Measurements from ENCODE around the gene ADCY5. TPM values are rescaled to one million over a fixed set of nuclear protein-coding genes. Genes with fewer than 3 reads are reported as not detected.

ADCY5 gene
- total RNA-seq, 1 donor from 2014 or later = 0.67 TPM

GRCh38 chr3:123447416-123447748 lies 1.5 kb downstream of the ADCY5 start:
- Histone ChIP-seq H3K36me3 (ENCODE audit: control insufficient read depth, insufficient read depth, low read length) (no peaks in the 10 kb centered on the region), H3K4me3 (ENCODE audit: low read depth, low read length) (no peak overlapping the region), H3K27me3 (ENCODE audit: control insufficient read depth, insufficient read depth, low read length) (peaks cover 56% of the 10 kb centered on the region)
- TF ChIP-seq, protein P1, sequence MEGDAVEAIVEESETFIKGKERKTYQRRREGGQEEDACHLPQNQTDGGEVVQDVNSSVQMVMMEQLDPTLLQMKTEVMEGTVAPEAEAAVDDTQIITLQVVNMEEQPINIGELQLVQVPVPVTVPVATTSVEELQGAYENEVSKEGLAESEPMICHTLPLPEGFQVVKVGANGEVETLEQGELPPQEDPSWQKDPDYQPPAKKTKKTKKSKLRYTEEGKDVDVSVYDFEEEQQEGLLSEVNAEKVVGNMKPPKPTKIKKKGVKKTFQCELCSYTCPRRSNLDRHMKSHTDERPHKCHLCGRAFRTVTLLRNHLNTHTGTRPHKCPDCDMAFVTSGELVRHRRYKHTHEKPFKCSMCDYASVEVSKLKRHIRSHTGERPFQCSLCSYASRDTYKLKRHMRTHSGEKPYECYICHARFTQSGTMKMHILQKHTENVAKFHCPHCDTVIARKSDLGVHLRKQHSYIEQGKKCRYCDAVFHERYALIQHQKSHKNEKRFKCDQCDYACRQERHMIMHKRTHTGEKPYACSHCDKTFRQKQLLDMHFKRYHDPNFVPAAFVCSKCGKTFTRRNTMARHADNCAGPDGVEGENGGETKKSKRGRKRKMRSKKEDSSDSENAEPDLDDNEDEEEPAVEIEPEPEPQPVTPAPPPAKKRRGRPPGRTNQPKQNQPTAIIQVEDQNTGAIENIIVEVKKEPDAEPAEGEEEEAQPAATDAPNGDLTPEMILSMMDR (IDR thresholded peaks at IDR 0.05; ENCODE audit: insufficient read depth, low read length, poor library complexity, severe bottlenecking) = no peak
- DNase-seq (ENCODE audit: low read depth) = no peak

DNA sequence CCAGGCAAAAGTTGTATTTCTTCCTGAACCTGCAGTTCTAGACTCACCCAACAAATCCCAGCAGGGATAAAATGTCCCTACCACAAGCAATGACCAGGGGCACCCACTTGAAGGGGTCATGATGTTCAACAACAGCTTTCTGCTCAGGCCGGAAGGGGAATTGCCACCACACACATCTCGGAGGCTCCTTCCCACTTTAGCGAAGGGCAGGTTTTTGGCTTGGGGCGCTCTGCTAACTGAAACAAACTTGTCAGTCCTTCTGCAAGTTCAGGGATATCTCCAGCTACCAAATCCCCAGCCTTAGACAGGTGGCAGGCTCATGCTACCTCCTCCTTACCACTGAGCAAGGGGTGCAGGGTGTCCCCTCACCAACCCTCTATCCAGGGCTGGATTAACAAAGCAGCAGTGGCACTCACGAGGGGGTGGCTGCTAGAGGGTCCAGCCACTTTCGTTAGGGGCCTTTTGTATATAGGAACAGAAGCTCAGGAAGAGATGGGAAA lies 2.2 kb downstream of the ADCY5 start:
- Histone ChIP-seq H3K4me3 (ENCODE audit: low read depth, low read length) (no peak overlapping the region), H3K27me3 (ENCODE audit: control insufficient read depth, insufficient read depth, low read length) (peaks cover 56% of the 10 kb centered on the region), H3K36me3 (ENCODE audit: control insufficient read depth, insufficient read depth, low read length) (no peaks in the 10 kb centered on the region)
- DNase-seq (ENCODE audit: low read depth) = no peak
- TF ChIP-seq, protein P1 (IDR thresholded peaks at IDR 0.05; ENCODE audit: insufficient read depth, low read length, poor library complexity, severe bottlenecking) = no peak

GRCh38 chr3:123446210-123446609 lies 2.7 kb downstream of the ADCY5 start:
- DNase-seq (ENCODE audit: low read depth) = no peak
- peaks cover 56% of the 10 kb centered on the region for H3K27me3 ChIP-seq (ENCODE audit: control insufficient read depth, insufficient read depth, low read length)
- no peaks in the 10 kb centered on the region for H3K36me3 ChIP-seq (ENCODE audit: control insufficient read depth, insufficient read depth, low read length)
- TF ChIP-seq, protein P1 (IDR thresholded peaks at IDR 0.05; ENCODE audit: insufficient read depth, low read length, poor library complexity, severe bottlenecking) = no peak
- H3K4me3 ChIP-seq (ENCODE audit: low read depth, low read length) = no peak overlapping the region

DNA sequence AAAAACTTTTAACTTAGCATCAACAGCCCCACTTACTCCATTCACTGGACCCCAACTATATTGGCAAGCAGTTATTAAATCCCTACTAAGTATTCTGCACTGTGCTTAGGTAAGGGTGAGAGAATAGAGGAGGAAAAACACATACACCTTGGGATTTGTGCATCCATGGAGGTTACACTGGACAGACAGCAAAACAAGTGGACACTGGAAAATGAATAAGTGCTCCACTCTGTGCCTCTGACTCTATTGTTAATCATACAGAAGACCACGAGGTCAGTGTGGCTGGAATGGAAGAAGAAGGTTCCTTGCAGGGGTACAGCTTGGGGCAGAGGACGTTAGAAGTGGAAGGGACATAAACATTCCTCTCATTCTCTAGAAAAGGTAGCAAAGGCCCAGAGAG lies 3.2 kb downstream of the ADCY5 start:
- no peak for DNase-seq (ENCODE audit: low read depth)
- TF ChIP-seq, protein P1 (IDR thresholded peaks at IDR 0.05; ENCODE audit: insufficient read depth, low read length, poor library complexity, severe bottlenecking) = no peak
- Histone ChIP-seq H3K36me3 (ENCODE audit: control insufficient read depth, insufficient read depth, low read length) (no peaks in the 10 kb centered on the region), H3K27me3 (ENCODE audit: control insufficient read depth, insufficient read depth, low read length) (peaks cover 54% of the 10 kb centered on the region), H3K4me3 (ENCODE audit: low read depth, low read length) (no peak overlapping the region)

- TF ChIP-seq, protein P1 (IDR thresholded peaks at IDR 0.05; ENCODE audit: insufficient read depth, low read length, poor library complexity, severe bottlenecking) = no peak
- Histone ChIP-seq H3K36me3 (ENCODE audit: control insufficient read depth, insufficient read depth, low read length) (no peaks in the 10 kb centered on the region), H3K4me3 (ENCODE audit: low read depth, low read length) (no peak overlapping the region), H3K27me3 (ENCODE audit: control insufficient read depth, insufficient read depth, low read length) (peaks cover 45% of the 10 kb centered on the region)
- no peak for DNase-seq (ENCODE audit: low read depth)
Observed at GRCh38 chr3:123444744-123445143, 4.1 kb downstream of the ADCY5 start.

GRCh38 chr3:123444023-123444422 lies 4.9 kb downstream of the ADCY5 start:
- no peak for DNase-seq (ENCODE audit: low read depth)
- TF ChIP-seq, protein P1 (IDR thresholded peaks at IDR 0.05; ENCODE audit: insufficient read depth, low read length, poor library complexity, severe bottlenecking) = no peak
- Histone ChIP-seq H3K4me3 (ENCODE audit: low read depth, low read length) (no peak overlapping the region), H3K27me3 (ENCODE audit: control insufficient read depth, insufficient read depth, low read length) (peaks cover 40% of the 10 kb centered on the region), H3K36me3 (ENCODE audit: control insufficient read depth, insufficient read depth, low read length) (no peaks in the 10 kb centered on the region)

Measured in kidney epithelial cell (primary cell).